H1 (cell line): Measurements from ENCODE around the gene RSAD1.

ENCODE experiments used
- EP300 ChIP-seq, 2 experiments: IDR thresholded peaks; 1 replicate in 1 of 2; 2 replicates in 1 of 2; pipeline ENCODE4 v1.6.1; 2011 to 2012; ENCODE audit warnings: low read depth in 2 of 2, low read length in 2 of 2, mild to moderate bottlenecking in 2 of 2, borderline replicate concordance in 1 of 2, inconsistent platforms in 1 of 2, moderate library complexity in 1 of 2
- JUND ChIP-seq: IDR thresholded peaks from 2 replicates; pipeline ENCODE4 v1.6.1; 2011; ENCODE audit warnings: mild to moderate bottlenecking, improper control_type of control experiment, low read length
- KDM1A ChIP-seq: fragments of 200-600, 300-600 bp; sonication (generic); IDR thresholded peaks from 2 replicates; pipeline ENCODE4 v1.7.1; 2016; ENCODE audit warnings: mild to moderate bottlenecking, low read length, borderline replicate concordance
- NRF1 ChIP-seq: IDR thresholded peaks from 2 replicates; pipeline ENCODE4 v1.6.1; 2011; ENCODE audit warnings: mild to moderate bottlenecking, low read depth, low read length, improper control_type of control experiment
- POLR2AphosphoS5 ChIP-seq: IDR thresholded peaks from 2 replicates; pipeline ENCODE4 v1.6.1; 2011; ENCODE audit warnings: low read depth, low read length
- SAP30 ChIP-seq: fragments of 300-600 bp; sonication (generic); IDR thresholded peaks from 2 replicates; pipeline ENCODE4 v1.7.1; 2012; ENCODE audit warnings: low read length, moderate library complexity, mild to moderate bottlenecking, inconsistent platforms; ENCODE audit not compliant: insufficient read depth, insufficient replicate concordance
- SP1 ChIP-seq: IDR thresholded peaks from 2 replicates; pipeline ENCODE4 v1.6.1; 2011; ENCODE audit warnings: low read depth, low read length
- TAF1 ChIP-seq: IDR thresholded peaks from 2 replicates; pipeline ENCODE4 v1.6.1; 2011; ENCODE audit warnings: mild to moderate bottlenecking, low read depth, low read length
- TF ChIP-seq, protein P1 (sequence below), 3 experiments: IDR thresholded peaks; 1 replicate in 2 of 3; 2 replicates in 1 of 3; pipeline versions ENCODE4 v1.5.1 to v1.6.1; 2011; ENCODE audit warnings: low read length in 3 of 3, mild to moderate bottlenecking in 3 of 3, inconsistent platforms in 2 of 3, low read depth in 1 of 3, moderate library complexity in 1 of 3; ENCODE audit not compliant: insufficient read depth in 1 of 3; ENCODE audit errors: control extremely low read depth in 1 of 3
- TF ChIP-seq, protein P2 (sequence below): IDR thresholded peaks from 2 replicates; pipeline ENCODE4 v1.6.1; 2011; ENCODE audit warnings: low read length, improper control_type of control experiment

DNA sequence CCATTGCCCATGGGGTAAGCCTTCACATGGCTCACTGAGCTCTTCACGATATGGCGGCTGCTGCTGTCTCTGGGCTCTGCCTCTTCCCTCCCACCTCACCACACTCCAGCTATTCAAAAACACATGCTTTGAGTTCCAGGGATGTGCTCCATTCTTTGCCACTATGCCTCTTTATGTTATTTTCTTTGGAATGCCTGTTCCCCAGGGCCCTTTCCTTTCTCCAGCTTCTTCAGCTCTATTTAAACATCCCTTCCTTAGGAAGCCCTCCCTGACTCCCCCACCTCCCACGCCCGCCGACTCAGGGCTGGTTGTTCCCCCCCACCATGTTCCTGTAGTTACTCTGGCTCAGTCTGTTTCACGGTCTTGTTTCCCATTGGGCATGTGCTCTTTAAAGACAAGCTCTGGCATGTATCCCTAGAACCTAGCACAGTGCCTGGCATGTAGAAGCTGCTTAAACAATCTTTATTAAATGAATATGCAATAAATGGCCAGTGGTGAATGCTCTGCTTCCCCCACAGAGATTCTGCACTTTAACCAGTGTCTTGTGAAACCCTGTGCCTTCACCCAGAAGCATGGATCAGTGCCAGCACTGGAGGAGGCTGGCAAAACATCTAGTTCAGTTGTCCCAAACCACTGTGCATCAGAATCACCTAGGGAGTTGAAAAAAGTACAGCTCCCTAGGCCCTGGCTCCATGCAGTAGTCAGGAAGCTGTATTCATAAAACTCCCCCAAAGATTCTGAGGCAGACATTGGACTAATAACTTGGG lies 36.5 kb downstream of the RSAD1 start:
- TF ChIP-seq JUND, result no peak
- TF ChIP-seq, protein P1, sequence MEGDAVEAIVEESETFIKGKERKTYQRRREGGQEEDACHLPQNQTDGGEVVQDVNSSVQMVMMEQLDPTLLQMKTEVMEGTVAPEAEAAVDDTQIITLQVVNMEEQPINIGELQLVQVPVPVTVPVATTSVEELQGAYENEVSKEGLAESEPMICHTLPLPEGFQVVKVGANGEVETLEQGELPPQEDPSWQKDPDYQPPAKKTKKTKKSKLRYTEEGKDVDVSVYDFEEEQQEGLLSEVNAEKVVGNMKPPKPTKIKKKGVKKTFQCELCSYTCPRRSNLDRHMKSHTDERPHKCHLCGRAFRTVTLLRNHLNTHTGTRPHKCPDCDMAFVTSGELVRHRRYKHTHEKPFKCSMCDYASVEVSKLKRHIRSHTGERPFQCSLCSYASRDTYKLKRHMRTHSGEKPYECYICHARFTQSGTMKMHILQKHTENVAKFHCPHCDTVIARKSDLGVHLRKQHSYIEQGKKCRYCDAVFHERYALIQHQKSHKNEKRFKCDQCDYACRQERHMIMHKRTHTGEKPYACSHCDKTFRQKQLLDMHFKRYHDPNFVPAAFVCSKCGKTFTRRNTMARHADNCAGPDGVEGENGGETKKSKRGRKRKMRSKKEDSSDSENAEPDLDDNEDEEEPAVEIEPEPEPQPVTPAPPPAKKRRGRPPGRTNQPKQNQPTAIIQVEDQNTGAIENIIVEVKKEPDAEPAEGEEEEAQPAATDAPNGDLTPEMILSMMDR (IDR thresholded peaks at IDR 0.05; ENCODE audit: control extremely low read depth in 1 of 3, insufficient read depth in 1 of 3, low read depth in 1 of 3, low read length in 3 of 3), result no peak
- TF ChIP-seq KDM1A, result no peak
- TF ChIP-seq SP1, result no peak
- TF ChIP-seq, protein P2, sequence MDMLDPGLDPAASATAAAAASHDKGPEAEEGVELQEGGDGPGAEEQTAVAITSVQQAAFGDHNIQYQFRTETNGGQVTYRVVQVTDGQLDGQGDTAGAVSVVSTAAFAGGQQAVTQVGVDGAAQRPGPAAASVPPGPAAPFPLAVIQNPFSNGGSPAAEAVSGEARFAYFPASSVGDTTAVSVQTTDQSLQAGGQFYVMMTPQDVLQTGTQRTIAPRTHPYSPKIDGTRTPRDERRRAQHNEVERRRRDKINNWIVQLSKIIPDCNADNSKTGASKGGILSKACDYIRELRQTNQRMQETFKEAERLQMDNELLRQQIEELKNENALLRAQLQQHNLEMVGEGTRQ, result no peak
- TF ChIP-seq EP300 (IDR thresholded peaks at IDR 0.05; ENCODE audit: borderline replicate concordance in 1 of 2, low read depth in 2 of 2, low read length in 2 of 2), result no peak
- TF ChIP-seq TAF1, result no peak
- TF ChIP-seq SAP30, result no peak
- no peak for TF ChIP-seq POLR2AphosphoS5
- no peak for TF ChIP-seq NRF1
